Stimulated activated naive CD8-positive, alpha-beta T cell treated with anti-CD3 and anti-CD28 coated beads, Interleukin-15, amount 100 ng/mL, for 72 hours (primary cell): Measurements from ENCODE around the gene ATOH1.

Experiments used
- ATAC-seq: fragments of 150-1000 bp; cut with Tn5 transposase; 2 replicates; pipeline ENCODE4 v1.10.0; 2021; ENCODE audit warnings: mild to moderate bottlenecking, moderate library complexity
- DNase-seq, 2 donors: peaks; one replicate each; pipeline ENCODE4 v3.0.0; 2021 to 2022
- H3K27ac Mint-ChIP-seq, 2 donors: one replicate each; pipeline ENCODE4 v1.8.0; 2022; ENCODE audit warnings: mild to moderate bottlenecking in 2 of 2, mixed read lengths in 2 of 2, moderate library complexity in 2 of 2
- H3K27me3 Mint-ChIP-seq: one replicate; pipeline ENCODE4 v1.8.0; 2022; ENCODE audit warnings: mixed read lengths
- H3K4me1 Mint-ChIP-seq: one replicate; pipeline ENCODE4 v1.8.0; 2022; ENCODE audit warnings: mild to moderate bottlenecking, mixed read lengths
- H3K4me3 Mint-ChIP-seq, 2 donors: one replicate each; pipeline ENCODE4 v1.8.0; 2022; ENCODE audit warnings: mild to moderate bottlenecking in 2 of 2, mixed read lengths in 2 of 2, moderate library complexity in 1 of 2
- H3K9me3 Mint-ChIP-seq, 2 donors: one replicate each; pipeline ENCODE4 v1.8.0; 2022; ENCODE audit warnings: mixed read lengths in 2 of 2

ATOH1 gene

GRCh38 chr4:93828995-93829819 is 654 bp downstream of the ATOH1 start:
- Mint-ChIP-seq H3K27me3 (peaks cover 93% of the 10 kb centered on the region), H3K27ac (no peak overlapping the region), H3K4me3 (peak overlapping the region; percentile 22 to 70), H3K9me3 (no peaks in the 10 kb centered on the region), H3K4me1 (peaks cover 29% of the 10 kb centered on the region)
- ATAC-seq (peak; percentile 35), DNase-seq (peak; percentile 11 to 14)

GRCh38 chr4:93829820-93830687 is 1.5 kb downstream of the ATOH1 start:
- DNase-seq: no peak
- Mint-ChIP-seq H3K27me3 (peaks cover 100% of the 10 kb centered on the region), H3K4me3 (peak overlapping the region; percentile 39 to 44), H3K27ac (no peak overlapping the region), H3K4me1 (peaks cover 32% of the 10 kb centered on the region), H3K9me3 (no peaks in the 10 kb centered on the region)
- no peak for ATAC-seq

- Mint-ChIP-seq H3K4me1 (peaks cover 32% of the 10 kb centered on the region), H3K27me3 (peaks cover 99% of the 10 kb centered on the region), H3K27ac (no peak overlapping the region), H3K9me3 (no peaks in the 10 kb centered on the region), H3K4me3 (no peak overlapping the region)
- no peak for ATAC-seq
- DNase-seq: no peak
These were observed 3.4 kb downstream of the ATOH1 start for GRCh38 chr4:93831716-93832496.

GRCh38 chr4:93834249-93835066 is 5.9 kb downstream of the ATOH1 start:
- DNase-seq (no peak), ATAC-seq (no peak)
- Mint-ChIP-seq H3K9me3 (no peaks in the 10 kb centered on the region), H3K27ac (no peak overlapping the region), H3K27me3 (peaks cover 74% of the 10 kb centered on the region), H3K4me1 (peaks cover 12% of the 10 kb centered on the region), H3K4me3 (no peak overlapping the region)

- Mint-ChIP-seq H3K27ac (no peak overlapping the region), H3K27me3 (peaks cover 68% of the 10 kb centered on the region), H3K4me3 (no peak overlapping the region), H3K9me3 (no peaks in the 10 kb centered on the region), H3K4me1 (peaks cover 5% of the 10 kb centered on the region)
- DNase-seq (no peak), ATAC-seq (no peak)
These were observed 7.4 kb downstream of the ATOH1 start for GRCh38 chr4:93835929-93836328.

GRCh38 chr4:93839704-93840103 is 11.2 kb downstream of the ATOH1 start:
- H3K4me3 Mint-ChIP-seq: no peak overlapping the region
- ATAC-seq: no peak
- DNase-seq: no peak
- no peaks in the 10 kb centered on the region for H3K4me1 Mint-ChIP-seq
- no peaks in the 10 kb centered on the region for H3K9me3 Mint-ChIP-seq
- H3K27me3 Mint-ChIP-seq: peaks cover 31% of the 10 kb centered on the region
- no peak overlapping the region for H3K27ac Mint-ChIP-seq

- no peak overlapping the region for H3K27ac Mint-ChIP-seq
- no peak for ATAC-seq
- H3K27me3 Mint-ChIP-seq: peaks cover 9% of the 10 kb centered on the region
These were observed 13.3 kb downstream of the ATOH1 start for GRCh38 chr4:93841803-93842345.

GRCh38 chr4:93842601-93843252 is 14.2 kb downstream of the ATOH1 start:
- peaks cover 0 to 8% of the 10 kb centered on the region in 2 donors for H3K9me3 Mint-ChIP-seq
- H3K27me3 Mint-ChIP-seq: peaks cover 9% of the 10 kb centered on the region
- DNase-seq (no peak), ATAC-seq (no peak)
- H3K27ac Mint-ChIP-seq: no peak overlapping the region
- no peak overlapping the region for H3K4me3 Mint-ChIP-seq
- H3K4me1 Mint-ChIP-seq: no peaks in the 10 kb centered on the region

More at GRCh38 chr4:93841803-93842345, 13.3 kb downstream of the ATOH1 start:
- Mint-ChIP-seq H3K4me3 (no peak overlapping the region), H3K9me3 (peaks cover 0 to 8% of the 10 kb centered on the region in 2 donors), H3K4me1 (no peaks in the 10 kb centered on the region)
- DNase-seq: no peak

- no peak for DNase-seq
- Mint-ChIP-seq H3K27ac (no peak overlapping the region), H3K4me3 (no peak overlapping the region), H3K4me1 (no peaks in the 10 kb centered on the region), H3K27me3 (peaks cover 9% of the 10 kb centered on the region), H3K9me3 (peaks cover 0 to 8% of the 10 kb centered on the region in 2 donors)
- no peak for ATAC-seq
These were observed 15.2 kb downstream of the ATOH1 start for GRCh38 chr4:93843772-93844171.

GRCh38 chr4:93852680-93853079 is 24.1 kb downstream of the ATOH1 start:
- no peaks in the 10 kb centered on the region for H3K27me3 Mint-ChIP-seq
- no peaks in the 10 kb centered on the region for H3K4me1 Mint-ChIP-seq
- H3K9me3 Mint-ChIP-seq: peaks cover 3 to 4% of the 10 kb centered on the region in 2 donors
- no peak overlapping the region for H3K4me3 Mint-ChIP-seq
- DNase-seq: no peak
- no peak overlapping the region for H3K27ac Mint-ChIP-seq
- no peak for ATAC-seq

GRCh38 chr4:93855926-93856325 is 27.4 kb downstream of the ATOH1 start:
- DNase-seq (no peak), ATAC-seq (no peak)
- peaks cover 4 to 5% of the 10 kb centered on the region in 2 donors for H3K9me3 Mint-ChIP-seq
- H3K4me3 Mint-ChIP-seq: no peak overlapping the region
- no peak overlapping the region for H3K27ac Mint-ChIP-seq
- no peaks in the 10 kb centered on the region for H3K4me1 Mint-ChIP-seq
- H3K27me3 Mint-ChIP-seq: no peaks in the 10 kb centered on the region

GRCh38 chr4:93865650-93866049 is 37.1 kb downstream of the ATOH1 start:
- H3K9me3 Mint-ChIP-seq: peaks cover 0 to 8% of the 10 kb centered on the region in 2 donors
- H3K27me3 Mint-ChIP-seq: no peaks in the 10 kb centered on the region
- no peak for ATAC-seq
- DNase-seq: no peak
- H3K27ac Mint-ChIP-seq: no peak overlapping the region
- no peaks in the 10 kb centered on the region for H3K4me1 Mint-ChIP-seq
- H3K4me3 Mint-ChIP-seq: no peak overlapping the region

GRCh38 chr4:93867416-93868001 is 39.0 kb downstream of the ATOH1 start:
- no peaks in the 10 kb centered on the region for H3K27me3 Mint-ChIP-seq
- ATAC-seq (no peak), DNase-seq (no peak)
- H3K4me1 Mint-ChIP-seq: no peaks in the 10 kb centered on the region
- H3K4me3 Mint-ChIP-seq: no peak overlapping the region
- peaks cover 0 to 8% of the 10 kb centered on the region in 2 donors for H3K9me3 Mint-ChIP-seq
- H3K27ac Mint-ChIP-seq: no peak overlapping the region
